Activated CD8-positive, alpha-beta memory T cell treated with anti-CD3 and anti-CD28 coated beads, Interleukin-2, amount 50 U/mL, for 48 hours (primary cell): ENCODE results near the gene LRRC8E.

ENCODE experiments used
- DNase-seq: peaks from one replicate; pipeline ENCODE4 v3.0.0-alpha.2; 2020

LRRC8E gene

GRCh38 chr19:7933828-7934725, 45.8 kb downstream of the LRRC8E start:
- no peak for DNase-seq

- no peak for DNase-seq
Measured at GRCh38 chr19:7934766-7935165, 46.5 kb downstream of the LRRC8E start.

- no peak for DNase-seq
Measured at GRCh38 chr19:7940841-7941240, 52.5 kb downstream of the LRRC8E start.

- no peak for DNase-seq
Measured at GRCh38 chr19:7941895-7942596, 53.7 kb downstream of the LRRC8E start.

- no peak for DNase-seq
Measured at GRCh38 chr19:7942981-7943443, 54.7 kb downstream of the LRRC8E start.

- peak; percentile 97 for DNase-seq
Measured at GRCh38 chr19:7943444-7944176, 55.3 kb downstream of the LRRC8E start, which contains the start of gene TIMM44. TIMM44 (minus strand) TSS chr19:7943666; CDS start chr19:7943651, 15 bp downstream.

- DNase-seq = peak; percentile 94
Measured at GRCh38 chr19:7944177-7944761, 56.0 kb downstream of the LRRC8E start.

GRCh38 chr19:7947939-7948338, 59.6 kb downstream of the LRRC8E start:
- DNase-seq = no peak
